Raji (cell line): ENCODE results near the gene EXOSC1.
A peak's percentile ranks its signal among the peaks of the same experiment; 100 is the strongest.

Source experiments
- POLR2A ChIP-seq: IDR thresholded peaks from 2 replicates; pipeline ENCODE4 v1.6.1; 2011; ENCODE audit warnings: low read depth, low read length, control low read depth; ENCODE audit not compliant: insufficient read depth

Gene EXOSC1

GRCh38 chr10:97445722-97446639 lies at the start of gene EXOSC1, which contains the start of gene ZDHHC16:
Gene EXOSC1 (minus strand): TSS chr10:97446006. CDS start chr10:97445985, 21 bp downstream.
Gene ZDHHC16 (plus strand): TSS chr10:97446175. CDS start chr10:97451676, 5,501 bp downstream.
- peak; percentile 89 for TF ChIP-seq POLR2A

- no peak for TF ChIP-seq POLR2A
These were observed 49.2 kb upstream of the EXOSC1 start for GRCh38 chr10:97494863-97495506.

GRCh38 chr10:97494151-97494550 lies 48.3 kb upstream of the EXOSC1 start:
- no peak for TF ChIP-seq POLR2A

- TF ChIP-seq POLR2A: no peak
These were observed 44.8 kb upstream of the EXOSC1 start for GRCh38 chr10:97490592-97490991.

GRCh38 chr10:97485647-97486281 lies 40.0 kb upstream of the EXOSC1 start:
- TF ChIP-seq POLR2A: no peak

- no peak for TF ChIP-seq POLR2A
These were observed 38.1 kb upstream of the EXOSC1 start for GRCh38 chr10:97483921-97484320.

GRCh38 chr10:97483506-97483905 lies 37.7 kb upstream of the EXOSC1 start:
- no peak for TF ChIP-seq POLR2A

- TF ChIP-seq POLR2A: no peak
These were observed 36.6 kb upstream of the EXOSC1 start for GRCh38 chr10:97482381-97482780.

- no peak for TF ChIP-seq POLR2A
These were observed 35.3 kb upstream of the EXOSC1 start for GRCh38 chr10:97481071-97481470.

GRCh38 chr10:97479939-97480338 lies 34.1 kb upstream of the EXOSC1 start:
- TF ChIP-seq POLR2A: no peak

GRCh38 chr10:97475936-97476594 lies 30.3 kb upstream of the EXOSC1 start:
- no peak for TF ChIP-seq POLR2A

- TF ChIP-seq POLR2A: no peak
These were observed 29.1 kb upstream of the EXOSC1 start for GRCh38 chr10:97474918-97475317.

- no peak for TF ChIP-seq POLR2A
These were observed 22.4 kb upstream of the EXOSC1 start for GRCh38 chr10:97468162-97468561.

- no peak for TF ChIP-seq POLR2A
These were observed 20.9 kb upstream of the EXOSC1 start for GRCh38 chr10:97466755-97467154.

GRCh38 chr10:97465982-97466381 lies 20.2 kb upstream of the EXOSC1 start:
- no peak for TF ChIP-seq POLR2A

- no peak for TF ChIP-seq POLR2A
These were observed 18.4 kb upstream of the EXOSC1 start for GRCh38 chr10:97464226-97464625.
